Loucy (cell line): ENCODE measurements around the gene ZNF735.

ENCODE experiments used
- H2AFZ ChIP-seq: fragments of 200-600 bp; sonication (generic); 2 replicates; pipeline ENCODE4 v1.6.0; 2016; ENCODE audit warnings: antibody characterized with exemption, mild to moderate bottlenecking, low read length, moderate library complexity
- H3F3A ChIP-seq: fragments of 200-600 bp; 2 replicates; pipeline ENCODE4 v1.6.0; 2016; ENCODE audit warnings: antibody characterized with exemption, low read depth, mild to moderate bottlenecking
- H3K27me3 ChIP-seq: fragments of 200-600 bp; sonication (generic); 2 replicates; pipeline ENCODE4 v1.6.1; 2014; ENCODE audit warnings: low read length, mild to moderate bottlenecking; ENCODE audit not compliant: insufficient read depth, poor library complexity, severe bottlenecking
- H3K36me3 ChIP-seq: fragments of 200-600 bp; sonication (generic); 2 replicates; pipeline ENCODE4 v1.6.1; 2016; ENCODE audit warnings: low read length; ENCODE audit not compliant: insufficient read depth
- H3K4me1 ChIP-seq: fragments of 200-600 bp; sonication (generic); 2 replicates; pipeline ENCODE4 v1.5.1; 2014; ENCODE audit warnings: low read length, mild to moderate bottlenecking; ENCODE audit not compliant: insufficient read depth, poor library complexity, severe bottlenecking
- H3K4me2 ChIP-seq: fragments of 200-600 bp; sonication (generic); 2 replicates; pipeline ENCODE4 v1.6.0; 2014; ENCODE audit warnings: antibody characterized with exemption, low read length, low read depth, mild to moderate bottlenecking; ENCODE audit not compliant: poor library complexity, severe bottlenecking
- H3K4me3 ChIP-seq: fragments of 200-600 bp; sonication (generic); 2 replicates; pipeline ENCODE4 v1.5.1; 2014; ENCODE audit warnings: low read length, mild to moderate bottlenecking, mixed read lengths; ENCODE audit not compliant: poor library complexity, severe bottlenecking
- H3K79me2 ChIP-seq: fragments of 200-600 bp; sonication (generic); 2 replicates; pipeline ENCODE4 v1.6.1; 2014; ENCODE audit warnings: low read length; ENCODE audit not compliant: insufficient read depth
- H3K9ac ChIP-seq: fragments of 200-600 bp; sonication (generic); 2 replicates; pipeline ENCODE4 v1.6.0; 2014; ENCODE audit warnings: mild to moderate bottlenecking, low read depth, low read length, moderate library complexity; ENCODE audit not compliant: poor library complexity, severe bottlenecking
- H3K9me2 ChIP-seq: fragments of 200-600 bp; sonication (generic); replicated peaks from 2 replicates; pipeline ENCODE4 v1.6.1; 2016; ENCODE audit warnings: low read depth, low read length, mixed read lengths
- H3K9me3 ChIP-seq: fragments of 200-600 bp; sonication (generic); 2 replicates; pipeline ENCODE4 v1.6.1; 2014; ENCODE audit warnings: mild to moderate bottlenecking, antibody characterized with exemption, low read length, low read depth; ENCODE audit not compliant: insufficient read depth
- H4K20me1 ChIP-seq: fragments of 200-600 bp; sonication (generic); 2 replicates; pipeline ENCODE4 v1.6.0; 2014; ENCODE audit warnings: antibody characterized with exemption, low read length, mild to moderate bottlenecking; ENCODE audit not compliant: insufficient read depth, poor library complexity, severe bottlenecking
- CTCF ChIP-seq: fragments of 200-600 bp; sonication (generic); conservative IDR thresholded peaks from 2 replicates; pipeline ENCODE4 v1.5.1; 2014; ENCODE audit warnings: mild to moderate bottlenecking, antibody characterized with exemption, low read length
- EZH2phosphoT487 ChIP-seq: fragments of 200-600 bp; IDR thresholded peaks from 2 replicates; pipeline ENCODE4 v1.6.1; 2018; ENCODE audit warnings: antibody characterized with exemption, mild to moderate bottlenecking, moderate library complexity, borderline replicate concordance

Gene ZNF735

GRCh38 chr7:64180989-64181388 is 26.0 kb upstream of the ZNF735 start:
- Histone ChIP-seq H2AFZ (no peak overlapping the region), H3K9me2 (no peaks in the 10 kb centered on the region), H3K79me2 (no peaks in the 10 kb centered on the region), H3K4me1 (no peaks in the 10 kb centered on the region), H3K9me3 (no peaks in the 10 kb centered on the region), H3K27me3 (no peaks in the 10 kb centered on the region), H3K9ac (no peak overlapping the region), H3K36me3 (no peaks in the 10 kb centered on the region), H3K4me2 (no peak overlapping the region), H3K4me3 (no peak overlapping the region), H3F3A (no peaks in the 10 kb centered on the region), H4K20me1 (no peaks in the 10 kb centered on the region)
- peak; percentile 65 for TF ChIP-seq CTCF
- no peak for TF ChIP-seq EZH2phosphoT487

GRCh38 chr7:64181586-64181985 is 25.4 kb upstream of the ZNF735 start:
- H3F3A ChIP-seq = no peaks in the 10 kb centered on the region
- H3K4me3 ChIP-seq = no peak overlapping the region
- no peaks in the 10 kb centered on the region for H3K27me3 ChIP-seq
- H4K20me1 ChIP-seq = no peaks in the 10 kb centered on the region
- no peaks in the 10 kb centered on the region for H3K79me2 ChIP-seq
- no peaks in the 10 kb centered on the region for H3K4me1 ChIP-seq
- H2AFZ ChIP-seq = no peak overlapping the region
- no peak overlapping the region for H3K9ac ChIP-seq
- no peak overlapping the region for H3K4me2 ChIP-seq
- H3K9me2 ChIP-seq = no peaks in the 10 kb centered on the region
- no peaks in the 10 kb centered on the region for H3K9me3 ChIP-seq
- no peak for TF ChIP-seq CTCF
- H3K36me3 ChIP-seq = no peaks in the 10 kb centered on the region

DNA sequence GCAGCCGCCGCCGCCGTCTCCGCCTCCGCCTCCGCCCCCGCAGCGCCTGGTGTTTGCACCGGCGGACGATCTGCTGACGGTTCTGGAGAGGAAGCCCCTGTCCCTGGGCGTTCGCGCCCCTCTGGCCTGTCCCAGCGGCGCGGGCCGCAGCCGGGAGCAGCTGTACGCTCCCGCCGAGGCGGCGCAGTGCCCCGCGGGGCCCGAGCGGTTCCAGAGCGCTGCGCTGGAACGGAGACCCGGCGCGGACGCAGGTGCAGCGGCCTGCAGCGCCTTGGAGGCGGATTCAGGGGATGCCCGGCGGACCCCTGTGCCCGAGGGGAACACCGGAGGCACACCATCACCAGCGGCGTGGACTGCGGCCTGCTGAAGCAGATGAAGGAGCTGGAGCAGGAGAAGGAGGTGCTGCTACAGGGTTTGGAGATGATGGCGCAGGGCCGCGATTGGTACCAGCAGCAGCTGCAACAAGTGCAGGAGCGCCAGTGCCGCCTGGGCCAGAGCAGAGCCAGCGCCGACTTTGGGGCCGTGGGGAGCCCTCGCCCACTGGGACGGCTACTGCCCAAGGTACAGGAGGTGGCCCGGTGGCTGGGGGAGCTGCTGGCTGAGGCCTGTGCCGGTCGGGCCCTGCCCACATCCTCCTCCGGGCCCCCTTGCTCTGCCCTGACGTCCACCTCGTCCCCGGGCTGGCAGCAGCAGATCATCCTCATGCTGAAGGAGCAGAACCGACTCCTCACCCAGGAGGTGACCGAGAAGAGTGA is 24.8 kb upstream of the ZNF735 start:
- no peaks in the 10 kb centered on the region for H3K4me1 ChIP-seq
- H3K4me3 ChIP-seq = no peak overlapping the region
- no peaks in the 10 kb centered on the region for H3K79me2 ChIP-seq
- no peaks in the 10 kb centered on the region for H3F3A ChIP-seq
- H3K4me2 ChIP-seq = no peak overlapping the region
- H4K20me1 ChIP-seq = no peaks in the 10 kb centered on the region
- no peaks in the 10 kb centered on the region for H3K27me3 ChIP-seq
- H3K36me3 ChIP-seq = no peaks in the 10 kb centered on the region
- no peaks in the 10 kb centered on the region for H3K9me2 ChIP-seq
- H2AFZ ChIP-seq = no peak overlapping the region
- no peak overlapping the region for H3K9ac ChIP-seq
- H3K9me3 ChIP-seq = no peaks in the 10 kb centered on the region
- TF ChIP-seq EZH2phosphoT487 (no peak), CTCF (no peak)
